ENCODE measurements around the gene PDSS1. TPM values are rescaled to one million over a fixed set of nuclear protein-coding genes. Genes with fewer than 3 reads are reported as not detected.

The PDSS1 gene
- total RNA-seq, 2 experiments from 2014 or later = 3.8 to 4.5 TPM

- H3K4me3 Mint-ChIP-seq = no peak overlapping the region
- Histone ChIP-seq H3K36me3 (ENCODE audit: insufficient read depth, low read length) (no peaks in the 10 kb centered on the region), H3K27ac (ENCODE audit: low read depth in 1 of 2, low read length in 2 of 2) (no peak overlapping the region), H3K4me3 (ENCODE audit: low read length) (no peak overlapping the region), H3K4me1 (ENCODE audit: insufficient read depth, low read length) (no peaks in the 10 kb centered on the region), H3K27me3 (ENCODE audit: control insufficient read depth in 1 of 2, insufficient read depth in 2 of 2, low read length in 2 of 2) (no peaks in the 10 kb centered on the region), H3K9me3 (ENCODE audit: control insufficient read depth in 1 of 2, insufficient read depth in 1 of 2, low read length in 2 of 2) (no peaks in the 10 kb centered on the region)
- no peaks in the 10 kb centered on the region for H3K36me3 Mint-ChIP-seq (ENCODE audit: low read depth)
- DNase-seq = no peak
- intact Hi-C loops (cut with DNase I, micrococcal nuclease) = no loop called here
- TF ChIP-seq, protein P1, sequence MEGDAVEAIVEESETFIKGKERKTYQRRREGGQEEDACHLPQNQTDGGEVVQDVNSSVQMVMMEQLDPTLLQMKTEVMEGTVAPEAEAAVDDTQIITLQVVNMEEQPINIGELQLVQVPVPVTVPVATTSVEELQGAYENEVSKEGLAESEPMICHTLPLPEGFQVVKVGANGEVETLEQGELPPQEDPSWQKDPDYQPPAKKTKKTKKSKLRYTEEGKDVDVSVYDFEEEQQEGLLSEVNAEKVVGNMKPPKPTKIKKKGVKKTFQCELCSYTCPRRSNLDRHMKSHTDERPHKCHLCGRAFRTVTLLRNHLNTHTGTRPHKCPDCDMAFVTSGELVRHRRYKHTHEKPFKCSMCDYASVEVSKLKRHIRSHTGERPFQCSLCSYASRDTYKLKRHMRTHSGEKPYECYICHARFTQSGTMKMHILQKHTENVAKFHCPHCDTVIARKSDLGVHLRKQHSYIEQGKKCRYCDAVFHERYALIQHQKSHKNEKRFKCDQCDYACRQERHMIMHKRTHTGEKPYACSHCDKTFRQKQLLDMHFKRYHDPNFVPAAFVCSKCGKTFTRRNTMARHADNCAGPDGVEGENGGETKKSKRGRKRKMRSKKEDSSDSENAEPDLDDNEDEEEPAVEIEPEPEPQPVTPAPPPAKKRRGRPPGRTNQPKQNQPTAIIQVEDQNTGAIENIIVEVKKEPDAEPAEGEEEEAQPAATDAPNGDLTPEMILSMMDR (IDR thresholded peaks at IDR 0.05) = no peak
- H3K27ac Mint-ChIP-seq = no peak overlapping the region
- H3K4me1 Mint-ChIP-seq (ENCODE audit: low read depth) = no peaks in the 10 kb centered on the region
- no peaks in the 10 kb centered on the region for H3K27me3 Mint-ChIP-seq
- ChIA-PET CTCF (no interaction called here), POLR2A (no interaction called here)
- peaks cover 4% of the 10 kb centered on the region for H3K9me3 Mint-ChIP-seq
- ATAC-seq (ENCODE audit: poor library complexity) = no peak
Measured at GRCh38 chr10:26653004-26653403, 44.5 kb upstream of the PDSS1 start.

DNA sequence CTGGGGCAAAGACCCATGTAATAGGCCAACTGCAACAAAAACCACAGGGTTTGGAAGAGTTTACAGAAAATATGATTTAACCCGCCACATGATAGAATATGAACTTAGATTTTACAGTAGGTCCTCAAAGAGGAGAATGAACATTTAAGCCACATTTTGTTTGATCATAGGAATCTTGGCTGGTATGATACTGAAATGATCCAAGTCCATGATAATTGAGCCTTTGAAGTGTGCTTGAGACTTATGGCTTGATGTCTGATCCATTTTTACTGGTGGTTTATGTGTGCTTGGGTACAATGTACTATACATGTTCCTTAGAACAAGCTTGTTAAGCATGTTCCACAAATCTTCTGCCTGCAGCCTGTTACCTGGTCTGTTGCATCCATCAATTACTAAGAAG, 41.8 kb upstream of the PDSS1 start:
- Mint-ChIP-seq H3K4me1 (ENCODE audit: low read depth) (no peaks in the 10 kb centered on the region), H3K27ac (no peak overlapping the region), H3K36me3 (ENCODE audit: low read depth) (no peaks in the 10 kb centered on the region), H3K4me3 (no peak overlapping the region), H3K9me3 (peaks cover 4% of the 10 kb centered on the region), H3K27me3 (no peaks in the 10 kb centered on the region)
- POLR2A ChIA-PET = no interaction called here
- Histone ChIP-seq H3K4me1 (ENCODE audit: insufficient read depth, low read length) (no peaks in the 10 kb centered on the region), H3K27ac (ENCODE audit: low read depth in 1 of 2, low read length in 2 of 2) (no peak overlapping the region), H3K4me3 (ENCODE audit: low read length) (no peak overlapping the region), H3K9me3 (ENCODE audit: control insufficient read depth in 1 of 2, insufficient read depth in 1 of 2, low read length in 2 of 2) (no peaks in the 10 kb centered on the region), H3K36me3 (ENCODE audit: insufficient read depth, low read length) (no peaks in the 10 kb centered on the region), H3K27me3 (ENCODE audit: control insufficient read depth in 1 of 2, insufficient read depth in 2 of 2, low read length in 2 of 2) (no peaks in the 10 kb centered on the region)
- intact Hi-C loops (cut with DNase I, micrococcal nuclease) = no loop called here
- no peak for ATAC-seq (ENCODE audit: poor library complexity)
- no peak for DNase-seq
- CTCF ChIA-PET = no interaction called here
- TF ChIP-seq, protein P1 (IDR thresholded peaks at IDR 0.05) = no peak

DNA sequence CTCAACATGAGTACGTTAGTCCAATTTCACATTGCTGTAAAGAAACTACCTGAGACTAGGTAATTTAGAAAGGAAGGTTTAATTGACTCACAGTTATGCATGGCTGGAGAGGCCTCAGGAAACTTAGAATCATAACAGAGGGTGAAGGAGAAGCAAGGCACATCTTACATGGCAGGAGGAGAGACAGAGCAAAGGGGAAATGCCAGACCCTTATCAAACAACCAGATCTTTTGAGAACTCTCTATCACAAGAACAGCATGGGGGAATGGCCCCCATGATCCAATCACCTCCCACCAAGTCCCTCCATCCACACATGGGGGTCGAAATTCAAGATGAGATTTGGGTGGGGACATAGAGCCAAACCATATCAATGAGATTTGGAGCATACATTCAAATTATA, 34.6 kb upstream of the PDSS1 start:
- Mint-ChIP-seq H3K27ac (no peak overlapping the region), H3K27me3 (peaks cover 6% of the 10 kb centered on the region), H3K9me3 (peaks cover under 1% of the 10 kb centered on the region), H3K4me1 (ENCODE audit: low read depth) (no peaks in the 10 kb centered on the region), H3K4me3 (no peak overlapping the region), H3K36me3 (ENCODE audit: low read depth) (no peaks in the 10 kb centered on the region)
- H3K36me3 ChIP-seq (ENCODE audit: insufficient read depth, low read length) = no peaks in the 10 kb centered on the region
- ATAC-seq (ENCODE audit: poor library complexity) (no peak), DNase-seq (no peak)
- ChIA-PET POLR2A (no interaction called here), CTCF (no interaction called here)
- TF ChIP-seq, protein P1 (IDR thresholded peaks at IDR 0.05) = no peak
- H3K4me3 ChIP-seq (ENCODE audit: low read length) = no peak overlapping the region
- peaks cover 0 to 5% of the 10 kb centered on the region in 2 experiments for H3K9me3 ChIP-seq (ENCODE audit: control insufficient read depth in 1 of 2, insufficient read depth in 1 of 2, low read length in 2 of 2)
- no peaks in the 10 kb centered on the region for H3K27me3 ChIP-seq (ENCODE audit: control insufficient read depth in 1 of 2, insufficient read depth in 2 of 2, low read length in 2 of 2)
- no peak overlapping the region for H3K27ac ChIP-seq (ENCODE audit: low read depth in 1 of 2, low read length in 2 of 2)
- H3K4me1 ChIP-seq (ENCODE audit: insufficient read depth, low read length) = no peaks in the 10 kb centered on the region
- intact Hi-C loops (cut with DNase I, micrococcal nuclease) = no loop called here
